IPS DF 6.9 (cell line): ENCODE results near the gene B4GALNT2.
"Not testable (repeated sequence)": the region's sequence is repeated elsewhere in the genome, so short reads cannot be mapped to it uniquely, and the experiment has no call there.

Experiments
- DNase-seq: peaks from one replicate; pipeline ENCODE4 v3.0.0-alpha.2; 2013; ENCODE audit warnings: low read depth, low spot score
- H3K27ac ChIP-seq: one replicate; pipeline ENCODE4 v1.5.1; 2013; ENCODE audit warnings: low read length, control low read depth
- H3K27me3 ChIP-seq: 2 replicates; pipeline ENCODE4 v1.6.1; 2013; ENCODE audit warnings: mild to moderate bottlenecking, low read length; ENCODE audit not compliant: control insufficient read depth, insufficient read depth
- H3K36me3 ChIP-seq: 2 replicates; pipeline ENCODE4 v1.6.1; 2013; ENCODE audit warnings: low read length; ENCODE audit not compliant: control insufficient read depth, insufficient read depth
- H3K4me1 ChIP-seq: 2 replicates; pipeline ENCODE4 v1.6.1; 2013; ENCODE audit warnings: low read length; ENCODE audit not compliant: control insufficient read depth, insufficient read depth
- H3K4me3 ChIP-seq: 2 replicates; pipeline ENCODE4 v1.5.1; 2013; ENCODE audit warnings: mild to moderate bottlenecking, low read length
- H3K9me3 ChIP-seq: 2 replicates; pipeline ENCODE4 v1.6.1; 2013; ENCODE audit warnings: low read length, inconsistent platforms; ENCODE audit not compliant: control insufficient read depth, insufficient read depth
- WGBS: extraction: QIAGEN DNeasy Blood & Tissue Kit; methylation state at CpG from one replicate; pipeline ENCODE4 v1.1.7; 2013; ENCODE audit warnings: mixed read lengths, missing lambda C conversion rate; ENCODE audit not compliant: insufficient read length, insufficient coverage; 5-methylcytosine and 5-hydroxymethylcytosine counted together

The B4GALNT2 gene

GRCh38 chr17:49120166-49120565, 12.4 kb upstream of the B4GALNT2 start:
- Histone ChIP-seq H3K4me3 (no peak overlapping the region), H3K4me1 (no peaks in the 10 kb centered on the region), H3K27ac (no peak overlapping the region), H3K27me3 (no peaks in the 10 kb centered on the region), H3K9me3 (no peaks in the 10 kb centered on the region), H3K36me3 (no peaks in the 10 kb centered on the region)
- WGBS: no CpG with 5 or more reads among the region's 3 CpGs
- DNase-seq: no peak

GRCh38 chr17:49121696-49122292, 10.8 kb upstream of the B4GALNT2 start:
- no peaks in the 10 kb centered on the region for H3K36me3 ChIP-seq
- WGBS: no CpG with 5 or more reads among the region's 6 CpGs
- no peaks in the 10 kb centered on the region for H3K4me1 ChIP-seq
- H3K4me3 ChIP-seq: no peak overlapping the region
- no peaks in the 10 kb centered on the region for H3K9me3 ChIP-seq
- no peak overlapping the region for H3K27ac ChIP-seq
- DNase-seq: no peak
- H3K27me3 ChIP-seq: no peaks in the 10 kb centered on the region

GRCh38 chr17:49122566-49122965, 10.0 kb upstream of the B4GALNT2 start:
- Histone ChIP-seq H3K4me3 (no peak overlapping the region), H3K36me3 (no peaks in the 10 kb centered on the region), H3K9me3 (no peaks in the 10 kb centered on the region), H3K27ac (no peak overlapping the region), H3K4me1 (no peaks in the 10 kb centered on the region), H3K27me3 (no peaks in the 10 kb centered on the region)
- DNase-seq: no peak
- WGBS: no CpG with 5 or more reads among the region's 4 CpGs

- no peak for DNase-seq
- no peaks in the 10 kb centered on the region for H3K36me3 ChIP-seq
- no peaks in the 10 kb centered on the region for H3K9me3 ChIP-seq
- H3K27ac ChIP-seq: no peak overlapping the region
- no peaks in the 10 kb centered on the region for H3K27me3 ChIP-seq
- H3K4me3 ChIP-seq: no peak overlapping the region
- WGBS: no CpG with 5 or more reads among the region's 1 CpG
- H3K4me1 ChIP-seq: no peaks in the 10 kb centered on the region
Measured at GRCh38 chr17:49123061-49123460, 9.5 kb upstream of the B4GALNT2 start.

- no CpG with 5 or more reads among the region's 32 CpGs for WGBS
- H3K27ac ChIP-seq: no peak overlapping the region
Measured at GRCh38 chr17:49125449-49125848, 7.1 kb upstream of the B4GALNT2 start.

GRCh38 chr17:49126183-49126859, 6.2 kb upstream of the B4GALNT2 start:
- H3K27ac ChIP-seq, H3K27me3 ChIP-seq, H3K4me3 ChIP-seq, H3K4me1 ChIP-seq, H3K9me3 ChIP-seq, DNase-seq, H3K36me3 ChIP-seq: not testable (repeated sequence)
- WGBS: no CpG with 5 or more reads among the region's 10 CpGs

More at GRCh38 chr17:49125449-49125848, 7.1 kb upstream of the B4GALNT2 start:
- Histone ChIP-seq H3K9me3 (0 out of 2 replicates have a peak, but pooled peaks cover 2% of the 10 kb centered on the region), H3K27me3 (no peaks in the 10 kb centered on the region; the same call in 1 of the 2 replicates), H3K4me3 (no peak overlapping the region), H3K36me3 (no peaks in the 10 kb centered on the region), H3K4me1 (no peaks in the 10 kb centered on the region)
- no peak for DNase-seq

GRCh38 chr17:49129359-49129950, 3.1 kb upstream of the B4GALNT2 start:
- H3K27ac ChIP-seq, DNase-seq, H3K36me3 ChIP-seq, H3K4me1 ChIP-seq, H3K9me3 ChIP-seq, H3K4me3 ChIP-seq: not testable (repeated sequence)
- WGBS: no CpG with 5 or more reads among the region's 2 CpGs
- peaks cover 25% of the 10 kb centered on the region for H3K27me3 ChIP-seq

GRCh38 chr17:49130891-49131290, 1.7 kb upstream of the B4GALNT2 start:
- no peak for DNase-seq
- no CpG with 5 or more reads among the region's 3 CpGs for WGBS
- Histone ChIP-seq H3K9me3 (0 out of 2 replicates have a peak, but pooled peaks cover 2% of the 10 kb centered on the region), H3K27me3 (peaks cover 25% of the 10 kb centered on the region), H3K4me1 (no peaks in the 10 kb centered on the region), H3K27ac (no peak overlapping the region), H3K36me3 (no peaks in the 10 kb centered on the region), H3K4me3 (no peak overlapping the region)

- no peak for DNase-seq
- no peaks in the 10 kb centered on the region for H3K36me3 ChIP-seq
- H3K27me3 ChIP-seq: peaks cover 25% of the 10 kb centered on the region
- peak overlapping the region; percentile 34; the same call in 1 of the 2 replicates for H3K4me3 ChIP-seq
- WGBS: no CpG with 5 or more reads among the region's 22 CpGs
- 0 out of 2 replicates have a peak, but pooled peaks cover 2% of the 10 kb centered on the region for H3K9me3 ChIP-seq
- no peaks in the 10 kb centered on the region for H3K4me1 ChIP-seq
- no peak overlapping the region for H3K27ac ChIP-seq
Measured at GRCh38 chr17:49132317-49132698, 261 bp upstream of the B4GALNT2 start.

GRCh38 chr17:49136335-49136734, 3.8 kb downstream of the B4GALNT2 start:
- no peaks in the 10 kb centered on the region for H3K36me3 ChIP-seq
- H3K27ac ChIP-seq: no peak overlapping the region
- no peak overlapping the region for H3K4me3 ChIP-seq
- no peaks in the 10 kb centered on the region for H3K4me1 ChIP-seq
- no peaks in the 10 kb centered on the region for H3K9me3 ChIP-seq
- peaks cover 22% of the 10 kb centered on the region for H3K27me3 ChIP-seq
- 100% methylated on average over 1 of the region's 4 CpGs for WGBS
- no peak for DNase-seq
